Measurements from ENCODE around the gene CDH18.

DNA sequence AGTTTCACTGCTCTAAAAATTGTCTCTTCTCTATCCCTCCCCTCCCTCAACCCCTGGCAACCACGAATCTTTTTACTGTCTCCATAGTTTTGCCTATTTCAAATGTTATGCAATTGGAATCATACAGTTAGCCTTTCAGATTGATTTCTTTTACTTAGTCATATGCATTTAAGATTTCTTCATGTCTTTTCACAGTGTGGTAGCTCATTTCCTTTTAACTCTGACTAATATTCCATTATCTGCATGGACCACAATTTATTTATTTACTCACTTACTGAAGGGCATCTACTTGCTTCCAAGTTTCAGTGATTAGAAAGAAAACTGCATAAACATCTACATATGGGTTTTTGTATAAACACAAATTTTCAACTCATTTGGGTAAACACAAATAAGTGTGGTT, 372.3 kb downstream of the CDH18 start:
- TF ChIP-seq TAF1 (IDR thresholded peaks at IDR 0.05; ENCODE audit: borderline replicate concordance, insufficient read depth, low read length): no peak
- TF ChIP-seq SIN3A (IDR thresholded peaks at IDR 0.05; ENCODE audit: borderline replicate concordance, insufficient read depth, low read length): no peak
- TF ChIP-seq POLR2AphosphoS5 (IDR thresholded peaks at IDR 0.05; ENCODE audit: low read depth, low read length): no peak
- TF ChIP-seq, protein P1, sequence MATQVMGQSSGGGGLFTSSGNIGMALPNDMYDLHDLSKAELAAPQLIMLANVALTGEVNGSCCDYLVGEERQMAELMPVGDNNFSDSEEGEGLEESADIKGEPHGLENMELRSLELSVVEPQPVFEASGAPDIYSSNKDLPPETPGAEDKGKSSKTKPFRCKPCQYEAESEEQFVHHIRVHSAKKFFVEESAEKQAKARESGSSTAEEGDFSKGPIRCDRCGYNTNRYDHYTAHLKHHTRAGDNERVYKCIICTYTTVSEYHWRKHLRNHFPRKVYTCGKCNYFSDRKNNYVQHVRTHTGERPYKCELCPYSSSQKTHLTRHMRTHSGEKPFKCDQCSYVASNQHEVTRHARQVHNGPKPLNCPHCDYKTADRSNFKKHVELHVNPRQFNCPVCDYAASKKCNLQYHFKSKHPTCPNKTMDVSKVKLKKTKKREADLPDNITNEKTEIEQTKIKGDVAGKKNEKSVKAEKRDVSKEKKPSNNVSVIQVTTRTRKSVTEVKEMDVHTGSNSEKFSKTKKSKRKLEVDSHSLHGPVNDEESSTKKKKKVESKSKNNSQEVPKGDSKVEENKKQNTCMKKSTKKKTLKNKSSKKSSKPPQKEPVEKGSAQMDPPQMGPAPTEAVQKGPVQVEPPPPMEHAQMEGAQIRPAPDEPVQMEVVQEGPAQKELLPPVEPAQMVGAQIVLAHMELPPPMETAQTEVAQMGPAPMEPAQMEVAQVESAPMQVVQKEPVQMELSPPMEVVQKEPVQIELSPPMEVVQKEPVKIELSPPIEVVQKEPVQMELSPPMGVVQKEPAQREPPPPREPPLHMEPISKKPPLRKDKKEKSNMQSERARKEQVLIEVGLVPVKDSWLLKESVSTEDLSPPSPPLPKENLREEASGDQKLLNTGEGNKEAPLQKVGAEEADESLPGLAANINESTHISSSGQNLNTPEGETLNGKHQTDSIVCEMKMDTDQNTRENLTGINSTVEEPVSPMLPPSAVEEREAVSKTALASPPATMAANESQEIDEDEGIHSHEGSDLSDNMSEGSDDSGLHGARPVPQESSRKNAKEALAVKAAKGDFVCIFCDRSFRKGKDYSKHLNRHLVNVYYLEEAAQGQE (IDR thresholded peaks at IDR 0.05; ENCODE audit: insufficient read depth in 1 of 2, low read depth in 2 of 2, low read length in 2 of 2): no peak
